Upper lobe of left lung (tissue), 4 donors: ENCODE measurements around the gene CHRNG.

Experiments used
- CTCF ChIP-seq, 6 experiments: fragments of 450-650 bp in 4 of 6; fragments of 200-600 bp in 2 of 6; sonication (generic) in 2 of 6; IDR thresholded peaks; one replicate each; pipeline ENCODE4 v1.5.1; 2016 to 2019; ENCODE audit warnings: antibody characterized with exemption in 6 of 6
- EP300 ChIP-seq, 4 donors: sonication (generic); formaldehyde crosslinking; IDR thresholded peaks; one replicate each; pipeline ENCODE4 v1.5.1; 2017; ENCODE audit warnings: antibody characterized with exemption in 4 of 4, control low read depth in 2 of 4
- POLR2A ChIP-seq, 4 donors: fragments of 450-650 bp; IDR thresholded peaks; one replicate each; pipeline ENCODE4 v1.5.1; 2016 to 2017; ENCODE audit warnings: antibody characterized with exemption in 4 of 4, mild to moderate bottlenecking in 2 of 4
- POLR2AphosphoS5 ChIP-seq, 2 donors: sonication (generic); formaldehyde crosslinking; IDR thresholded peaks; one replicate each; pipeline ENCODE4 v1.5.1; 2017; ENCODE audit warnings: antibody characterized with exemption in 2 of 2

GRCh38 chr2:232547991-232548390 lies 8.5 kb downstream of the CHRNG start:
- no peak for TF ChIP-seq CTCF (IDR thresholded peaks at IDR 0.05)
- TF ChIP-seq POLR2A (IDR thresholded peaks at IDR 0.05), result no peak
- TF ChIP-seq EP300 (IDR thresholded peaks at IDR 0.05), result no peak
- TF ChIP-seq POLR2AphosphoS5 (IDR thresholded peaks at IDR 0.05), result no peak
